Ishikawa (cell line): Measurements from ENCODE around the gene SLIT3.

Experiments
- CREB1 ChIP-seq: IDR thresholded peaks from 2 replicates; pipeline ENCODE4 v1.6.1; 2012; ENCODE audit warnings: low read depth
- EGR1 ChIP-seq: IDR thresholded peaks from 2 replicates; pipeline ENCODE4 v1.6.1; 2012
- EP300 ChIP-seq: IDR thresholded peaks from 2 replicates; pipeline ENCODE4 v1.6.1; 2012; ENCODE audit warnings: borderline replicate concordance
- FOXM1 ChIP-seq: IDR thresholded peaks from 2 replicates; pipeline ENCODE4 v1.6.1; 2012; ENCODE audit warnings: low read depth, borderline replicate concordance
- RAD21 ChIP-seq: IDR thresholded peaks from 2 replicates; pipeline ENCODE4 v1.6.1; 2012; ENCODE audit warnings: low read depth
- REST ChIP-seq: IDR thresholded peaks from 2 replicates; pipeline ENCODE4 v1.6.1; 2012; ENCODE audit warnings: low read depth, mild to moderate bottlenecking
- TAF1 ChIP-seq: IDR thresholded peaks from 2 replicates; pipeline ENCODE4 v1.6.1; 2012; ENCODE audit warnings: low read depth, mild to moderate bottlenecking
- TCF12 ChIP-seq: IDR thresholded peaks from 2 replicates; pipeline ENCODE4 v1.6.1; 2012; ENCODE audit warnings: low read depth
- ZBTB7A ChIP-seq: IDR thresholded peaks from 2 replicates; pipeline ENCODE4 v1.6.1; 2012; ENCODE audit warnings: low read depth

- TF ChIP-seq TAF1 (no peak), EGR1 (no peak), ZBTB7A (no peak), RAD21 (no peak), TCF12 (no peak), REST (no peak), FOXM1 (no peak), CREB1 (no peak), EP300 (no peak)
Measured at GRCh38 chr5:169091396-169091980, 209.5 kb downstream of the SLIT3 start.
